HG03280 (cell line): ENCODE measurements around the gene VOPP1.

Source experiments
- ATAC-seq: cut with Tn5 transposase; IDR thresholded peaks from one replicate; pipeline ENCODE4 v1.9.1; 2021; ENCODE audit warnings: mild to moderate bottlenecking, moderate library complexity; ENCODE audit not compliant: unreplicated experiment

VOPP1 gene

DNA sequence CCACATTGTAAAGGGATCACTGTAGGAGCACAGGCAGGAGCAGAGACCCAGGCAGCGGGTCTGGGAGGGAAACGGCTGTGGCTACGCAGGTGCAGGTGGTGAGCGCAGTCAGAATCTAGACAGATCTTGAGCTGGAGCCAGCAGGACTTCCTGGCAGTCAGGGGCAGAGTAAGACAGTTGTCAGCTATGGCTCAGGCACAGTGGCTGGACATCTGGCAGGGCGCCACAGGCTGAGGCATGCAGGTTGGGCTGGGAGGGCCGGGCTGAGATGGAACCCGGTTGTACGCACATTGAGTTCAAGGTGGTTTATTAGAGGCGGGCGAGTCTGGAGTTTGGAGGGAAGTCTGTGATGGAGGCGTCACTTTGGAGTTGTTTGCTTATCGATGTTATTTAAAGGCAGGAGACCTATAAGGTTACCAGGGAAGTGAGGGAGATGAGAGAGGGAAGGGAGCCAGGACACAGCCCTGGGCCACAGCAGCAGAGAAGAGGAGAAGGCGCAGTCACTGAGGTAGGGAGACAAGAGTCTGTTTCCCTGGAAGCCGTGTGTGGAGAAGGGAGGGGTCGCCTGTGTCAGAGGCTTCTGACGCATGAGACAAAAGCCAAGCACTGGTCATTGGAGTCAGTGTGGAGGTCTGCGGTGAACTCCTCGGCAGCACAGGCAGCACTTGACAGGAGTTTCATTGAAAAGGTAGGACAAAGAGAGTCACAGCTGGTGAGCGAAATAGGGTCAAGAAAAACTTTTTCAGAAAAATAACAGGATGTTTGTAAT lies 133.4 kb downstream of the VOPP1 start:
- no peak for ATAC-seq

DNA sequence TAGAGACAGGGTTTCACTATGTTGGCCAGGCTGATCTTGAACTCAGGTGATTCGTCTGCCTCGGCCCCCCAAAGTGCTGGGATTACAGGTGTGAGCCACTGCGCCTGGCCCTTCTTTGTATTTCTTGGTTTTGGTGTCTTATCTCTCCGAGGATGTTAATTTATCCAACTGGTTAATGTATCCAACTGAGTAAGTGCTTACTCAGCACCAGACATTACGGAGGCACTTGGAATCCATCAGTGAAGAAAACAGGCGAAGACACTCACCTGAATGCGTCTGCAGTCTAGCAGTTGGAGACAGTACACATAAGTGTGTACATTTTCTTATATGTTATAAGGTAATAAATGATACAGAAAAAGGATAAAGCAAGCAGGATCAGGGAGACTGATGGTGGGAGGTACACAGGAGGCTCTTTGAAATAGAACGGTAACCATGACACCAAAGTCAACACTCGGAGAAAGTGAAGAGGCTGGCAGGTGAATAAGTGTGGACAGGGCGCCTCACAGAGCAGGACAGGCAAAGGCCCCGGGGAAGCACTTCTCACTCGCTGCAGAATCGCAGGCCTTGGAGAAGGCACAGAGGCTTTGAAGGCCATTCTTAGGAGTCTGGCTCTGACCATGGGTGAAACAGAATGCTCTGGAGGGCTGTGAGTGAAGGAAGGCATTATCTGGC lies 134.1 kb downstream of the VOPP1 start:
- no peak for ATAC-seq

DNA sequence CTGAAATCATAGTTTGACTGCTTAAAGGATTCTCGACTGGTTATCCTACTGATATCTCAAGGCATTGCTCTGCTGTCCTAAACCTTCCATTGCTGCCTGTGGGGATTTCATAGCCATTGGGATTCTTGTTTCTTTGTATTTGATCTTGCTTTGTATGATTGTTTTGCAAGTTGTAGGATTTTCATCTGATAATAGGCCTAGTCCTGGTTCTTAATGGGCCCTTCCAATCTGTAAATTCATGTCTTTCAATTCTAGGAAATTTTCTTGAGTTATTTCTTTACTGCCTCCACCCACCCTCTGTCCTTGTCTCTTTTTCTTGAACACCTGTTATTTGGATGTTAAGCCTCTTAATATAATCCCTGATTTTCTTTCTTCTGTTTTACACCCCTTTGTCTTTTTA lies 134.9 kb downstream of the VOPP1 start:
- ATAC-seq, result no peak

DNA sequence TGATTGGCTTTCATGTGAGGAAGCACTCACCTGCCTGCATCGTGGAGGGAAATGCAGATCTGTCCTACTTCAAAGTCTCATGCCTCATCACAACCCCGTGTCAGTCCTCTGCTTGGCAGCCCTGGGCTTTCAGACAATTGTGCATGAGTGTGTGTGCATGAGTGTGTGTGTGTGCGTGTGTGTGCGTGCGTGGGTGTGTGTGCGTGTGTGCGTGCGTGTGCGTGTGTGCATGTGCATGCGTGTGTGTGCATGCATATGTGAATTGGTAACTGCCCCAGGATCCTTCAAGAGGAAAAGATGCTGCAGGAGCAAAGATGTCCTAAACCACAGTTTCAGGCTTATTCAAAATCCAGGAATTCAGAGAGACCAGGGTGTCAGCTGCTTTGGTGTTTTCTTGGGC lies 135.8 kb downstream of the VOPP1 start:
- ATAC-seq, result no peak

- ATAC-seq, result no peak
Measured at GRCh38 chr7:55435466-55435865, 136.8 kb downstream of the VOPP1 start.

DNA sequence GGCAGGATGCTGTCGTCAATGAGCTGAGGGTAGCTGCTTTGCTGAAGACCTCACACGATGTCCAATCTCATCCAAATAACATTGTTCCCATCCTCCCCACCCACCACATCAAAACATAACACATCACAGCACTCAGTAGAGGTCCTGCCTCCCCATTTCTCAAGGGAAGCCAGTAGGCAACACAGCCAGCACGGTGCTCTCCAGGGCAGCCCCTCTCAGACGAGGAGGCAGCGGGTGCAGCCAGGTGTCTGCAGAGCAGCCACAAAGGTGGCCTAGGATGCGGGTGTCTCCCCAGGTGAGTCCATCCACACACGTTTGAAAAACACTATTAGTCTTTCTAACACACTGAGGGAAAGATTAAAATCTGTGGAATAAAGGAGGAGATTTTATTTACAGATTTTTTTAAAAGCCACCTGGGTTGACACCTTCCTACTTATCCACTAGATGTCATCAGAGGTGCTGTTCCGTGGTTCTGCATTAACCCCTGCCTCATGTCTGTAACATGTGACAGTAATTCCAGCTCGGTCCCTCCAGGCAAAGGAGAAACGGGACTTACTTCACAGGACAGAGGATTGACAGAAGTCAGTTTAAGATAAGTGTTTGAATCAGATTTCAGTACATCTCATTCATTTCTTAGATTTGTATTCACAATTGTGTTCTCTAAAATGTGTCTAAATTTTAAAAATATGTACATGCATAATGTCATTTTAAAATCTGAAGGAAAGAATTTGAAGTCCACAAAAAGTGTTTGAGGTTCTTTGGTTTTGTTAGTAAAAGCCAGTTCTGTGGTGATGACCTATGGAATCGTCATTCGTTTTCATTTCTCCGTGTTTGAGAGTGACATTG lies 139.1 kb downstream of the VOPP1 start:
- ATAC-seq, result peak; percentile 52

- ATAC-seq, result no peak
Measured at GRCh38 chr7:55432506-55432905, 139.8 kb downstream of the VOPP1 start.

GRCh38 chr7:55431898-55432297 lies 140.4 kb downstream of the VOPP1 start:
- no peak for ATAC-seq

DNA sequence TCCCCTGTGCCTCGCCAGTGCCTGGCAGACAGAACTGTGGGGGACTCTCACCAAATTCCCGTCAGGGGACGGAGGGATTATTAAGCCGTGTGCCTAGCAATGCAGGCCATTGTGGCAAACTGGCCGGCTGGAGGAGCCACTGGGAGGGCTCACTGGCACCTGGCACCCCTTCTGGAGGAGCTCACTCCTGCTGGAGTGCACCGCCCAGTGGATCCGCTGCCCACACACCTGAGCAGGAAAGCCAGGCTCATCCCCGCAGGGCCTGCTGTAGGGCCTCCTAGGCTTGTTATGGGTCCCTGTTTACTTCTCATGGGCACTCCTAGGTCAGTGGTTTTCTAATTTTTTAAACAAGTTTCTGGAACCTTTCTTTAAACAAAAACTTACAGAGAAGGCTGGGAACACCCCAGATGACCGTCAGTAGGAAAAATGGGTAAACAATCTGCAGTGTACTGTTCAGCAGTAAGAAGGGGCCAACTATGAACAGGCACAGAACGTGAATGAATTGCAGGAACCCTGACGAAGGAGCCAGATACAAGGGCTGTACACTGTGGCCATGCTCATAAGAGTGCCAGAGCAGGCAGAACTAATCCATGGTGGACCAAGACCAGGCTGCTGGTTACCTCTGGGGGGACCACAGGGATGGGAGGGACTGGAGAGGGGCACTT lies 142.3 kb downstream of the VOPP1 start:
- no peak for ATAC-seq

DNA sequence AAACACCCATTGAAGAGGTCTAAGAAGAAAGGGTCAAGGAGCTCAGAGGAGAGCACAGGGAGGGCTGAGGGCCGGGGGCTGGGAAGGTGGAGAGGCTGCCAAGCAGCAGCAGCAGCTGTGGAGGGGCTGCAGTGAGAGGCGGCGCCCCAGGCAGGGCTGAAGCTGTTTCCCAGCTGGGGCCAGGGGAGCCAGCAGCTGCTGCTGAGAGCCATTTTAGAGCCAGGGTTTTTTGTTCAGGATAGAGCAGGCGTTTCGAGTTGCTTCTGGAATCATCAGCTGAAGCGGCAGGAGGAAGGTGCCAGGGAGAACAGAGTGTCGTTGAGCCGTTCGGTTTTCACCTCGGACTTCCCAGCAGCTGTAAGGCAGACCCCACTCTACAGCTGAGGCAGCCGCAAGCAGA lies 144.5 kb downstream of the VOPP1 start:
- no peak for ATAC-seq

- no peak for ATAC-seq
Measured at GRCh38 chr7:55427342-55427741, 145.0 kb downstream of the VOPP1 start.

DNA sequence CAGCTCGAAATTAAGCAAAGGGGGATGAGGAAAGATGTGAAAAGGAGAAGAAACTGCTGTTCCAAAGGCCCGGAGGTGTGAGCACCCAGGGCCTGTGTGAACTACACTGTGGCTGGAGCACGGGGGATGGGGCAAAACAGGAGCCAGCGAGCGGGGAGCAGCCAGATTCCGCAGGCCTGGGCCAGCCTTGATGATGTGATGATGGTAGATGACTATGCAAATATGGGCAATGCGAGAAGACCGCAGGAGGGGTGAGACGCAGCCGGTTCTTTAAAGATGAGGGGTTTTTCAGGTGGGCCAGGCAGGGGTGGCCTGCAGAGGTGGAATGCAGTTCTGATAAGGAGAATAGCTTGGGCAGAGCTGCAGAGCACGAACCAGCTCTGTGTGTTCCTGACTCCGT lies 145.6 kb downstream of the VOPP1 start:
- no peak for ATAC-seq

DNA sequence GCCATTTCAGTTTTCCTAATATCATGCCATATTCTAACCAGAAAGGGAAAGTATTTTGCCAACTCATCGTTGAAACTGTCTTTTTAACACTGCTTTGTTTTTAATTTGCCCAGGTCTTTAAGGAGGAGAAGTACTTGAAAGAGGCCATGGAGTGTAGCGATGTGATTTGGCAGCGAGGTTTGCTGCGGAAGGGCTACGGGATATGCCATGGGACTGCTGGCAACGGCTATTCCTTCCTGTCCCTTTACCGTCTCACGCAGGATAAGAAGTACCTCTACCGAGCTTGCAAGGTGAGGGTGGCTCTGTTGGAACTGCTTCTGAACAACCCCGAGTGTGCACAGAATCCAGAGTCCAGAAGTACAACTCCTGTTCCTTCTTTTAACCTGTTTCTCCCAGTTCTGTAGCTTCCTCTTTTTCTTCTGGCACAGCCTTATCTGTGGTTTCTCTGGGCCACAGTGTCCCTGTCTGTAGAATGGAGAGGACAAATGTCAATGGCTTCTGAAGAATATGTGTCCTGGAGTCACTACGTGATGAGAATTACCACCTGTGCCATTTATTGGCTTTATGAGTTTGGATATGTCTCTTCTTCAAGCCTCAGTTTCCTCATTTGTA lies 147.1 kb downstream of the VOPP1 start:
- no peak for ATAC-seq

- no peak for ATAC-seq
Measured at GRCh38 chr7:55423891-55424290, 148.4 kb downstream of the VOPP1 start.

DNA sequence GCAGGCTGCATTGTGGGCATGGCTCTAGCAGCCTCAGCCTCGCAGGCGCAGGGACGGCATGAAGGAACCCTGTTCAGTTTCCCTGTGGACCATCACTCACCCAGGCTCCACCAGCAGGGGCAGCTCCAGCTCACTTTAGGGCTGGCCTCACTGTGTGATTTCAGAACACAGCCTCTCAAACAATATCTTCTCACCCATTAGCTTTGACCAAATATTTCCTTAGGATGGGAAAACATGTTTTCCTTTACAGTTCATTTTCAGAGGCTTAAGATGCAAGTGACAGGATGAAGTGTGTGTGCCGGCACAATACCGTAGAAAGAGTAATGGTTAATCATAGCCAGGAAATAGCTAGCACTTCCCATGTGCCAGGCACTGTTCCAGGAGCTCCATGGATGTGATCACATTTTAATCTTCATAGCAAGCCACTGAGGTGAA lies 149.0 kb downstream of the VOPP1 start:
- no peak for ATAC-seq
